Endothelial cell of umbilical vein (primary cell): ENCODE data around the gene OR51I1. TPM values are rescaled to one million over a fixed set of nuclear protein-coding genes. Genes with fewer than 3 reads are reported as not detected.

Experiments
- BruUV-seq: library from RNA; stranded (reverse); fragments of 400-500 nt; replicated peaks from 2 replicates; lab custom pipeline; 2021; lab: Mats Ljungman, UMichigan
- CTCF ChIA-PET: fragments of 300-600, 350-600 bp; sonication (Branson Sonifier 250); formaldehyde crosslinking; loops from one replicate; lab custom pipeline; 2021; ENCODE audit warnings: antibody characterized with exemption, inconsistent platforms; lab: Charles Lee
- POLR2A ChIA-PET: fragments of 300-600, 350-600 bp; sonication (Branson Sonifier 250); formaldehyde crosslinking; loops from one replicate; lab custom pipeline; 2021; ENCODE audit warnings: antibody characterized with exemption, inconsistent platforms; lab: Charles Lee
- DNase-seq: peaks from one replicate; pipeline ENCODE4 v3.0.0-alpha.2; 2011; ENCODE audit warnings: low read depth, low spot score
- FAIRE-seq: peaks from 2 replicates; lab custom pipeline; 2011; peaks lifted over from hg19 to GRCh38; lab: Jason Lieb, UNC
- H2AFZ ChIP-seq: 2 replicates; pipeline ENCODE4 v1.6.0; 2012; ENCODE audit warnings: low read depth, low read length, control low read depth, inconsistent platforms
- H3K27ac ChIP-seq: 2 replicates; pipeline ENCODE4 v1.5.1; 2011; ENCODE audit warnings: low read depth, mild to moderate bottlenecking, control low read depth, low read length, moderate library complexity; ENCODE audit not compliant: insufficient read depth
- H3K27me3 ChIP-seq, 2 experiments: 2 replicates each; pipeline versions ENCODE4 v1.6.0 to v1.6.1; 2011; ENCODE audit warnings: low read length in 2 of 2, mixed read lengths in 1 of 2; ENCODE audit not compliant: control insufficient read depth in 2 of 2, insufficient read depth in 2 of 2
- H3K36me3 ChIP-seq, 2 experiments: 2 replicates in 1 of 2; 3 replicates in 1 of 2; pipeline ENCODE4 v1.5.1; 2011; ENCODE audit warnings: low read length in 2 of 2, mild to moderate bottlenecking in 1 of 2, moderate library complexity in 1 of 2; ENCODE audit not compliant: control insufficient read depth in 2 of 2, insufficient read depth in 2 of 2; ENCODE audit errors: extremely low read depth in 1 of 2
- H3K4me1 ChIP-seq: 3 replicates; pipeline ENCODE4 v1.5.1; 2011; ENCODE audit warnings: mild to moderate bottlenecking, low read length; ENCODE audit not compliant: control insufficient read depth, insufficient read depth; ENCODE audit errors: extremely low read depth
- H3K4me2 ChIP-seq: 2 replicates; pipeline ENCODE4 v1.6.1; 2011; ENCODE audit warnings: low read length, control low read depth, mixed read lengths; ENCODE audit not compliant: insufficient read depth
- H3K4me3 ChIP-seq, 3 experiments: fragments of 200-600 bp in 1 of 3; sonication (generic), shearing (Covaris generic) in 1 of 3; replicated peaks in 1 of 3; 2 replicates each; pipeline ENCODE4 v1.5.1; 2011 to 2016; ENCODE audit warnings: control low read depth in 3 of 3, low read length in 3 of 3, mild to moderate bottlenecking in 2 of 3, inconsistent platforms in 1 of 3, low read depth in 1 of 3, moderate library complexity in 1 of 3; ENCODE audit not compliant: insufficient read depth in 1 of 3
- H3K79me2 ChIP-seq: 2 replicates; pipeline ENCODE4 v1.6.0; 2012; ENCODE audit warnings: low read length, inconsistent platforms; ENCODE audit not compliant: control insufficient read depth, insufficient read depth
- H3K9ac ChIP-seq: replicated peaks from 2 replicates; pipeline ENCODE3; 2011; ENCODE audit warnings: low read length, control low read depth; ENCODE audit not compliant: insufficient read depth; ENCODE audit errors: extremely low read depth
- H3K9me1 ChIP-seq: replicated peaks from 3 replicates; pipeline ENCODE4 v1.6.0; 2011; ENCODE audit warnings: mild to moderate bottlenecking, low read length; ENCODE audit not compliant: control insufficient read depth, insufficient read depth; ENCODE audit errors: extremely low read depth
- H3K9me3 ChIP-seq: replicated peaks from 2 replicates; pipeline ENCODE4 v1.5.1; 2012; ENCODE audit warnings: low read length, inconsistent platforms; ENCODE audit not compliant: control insufficient read depth, insufficient read depth
- H4K20me1 ChIP-seq: replicated peaks from 2 replicates; pipeline ENCODE3; 2011; ENCODE audit warnings: mild to moderate bottlenecking, low read length; ENCODE audit not compliant: control insufficient read depth, insufficient read depth; ENCODE audit errors: extremely low read depth
- CTCF ChIP-seq, 2 donors: IDR thresholded peaks; 1 replicate in 1 of 2; 2 replicates in 1 of 2; pipeline ENCODE4 v1.5.1; 2011; ENCODE audit warnings: low read length in 2 of 2, mild to moderate bottlenecking in 2 of 2, moderate library complexity in 2 of 2, control low read depth in 1 of 2, inconsistent platforms in 1 of 2, low read depth in 1 of 2; ENCODE audit not compliant: insufficient read depth in 1 of 2; ENCODE audit errors: extremely low read depth in 1 of 2
- EZH2 ChIP-seq: IDR thresholded peaks from 2 replicates; pipeline ENCODE4 v1.6.1; 2012; ENCODE audit warnings: borderline replicate concordance, low read depth, mild to moderate bottlenecking, moderate library complexity, low read length, inconsistent platforms; ENCODE audit not compliant: severe bottlenecking
- FOS ChIP-seq: IDR thresholded peaks from 2 replicates; pipeline ENCODE4 v1.6.1; 2011; ENCODE audit warnings: mild to moderate bottlenecking, low read length, moderate library complexity, borderline replicate concordance; ENCODE audit not compliant: insufficient read depth
- GATA2 ChIP-seq: IDR thresholded peaks from 2 replicates; pipeline ENCODE4 v1.7.0; 2011; ENCODE audit warnings: low read depth, mild to moderate bottlenecking, moderate library complexity, mixed read lengths, low read length; ENCODE audit not compliant: insufficient read length, insufficient read depth
- JUN ChIP-seq: IDR thresholded peaks from 2 replicates; pipeline ENCODE4 v1.6.1; 2011; ENCODE audit warnings: borderline replicate concordance, low read depth; ENCODE audit not compliant: insufficient read length, insufficient read depth
- MYC ChIP-seq: IDR thresholded peaks from one replicate; pipeline ENCODE4 v1.6.1; 2011; ENCODE audit warnings: mild to moderate bottlenecking, low read depth, low read length
- POLR2AphosphoS5 ChIP-seq: IDR thresholded peaks from 2 replicates; pipeline ENCODE4 v1.6.1; 2012; ENCODE audit warnings: low read depth, mild to moderate bottlenecking, control low read depth, low read length, moderate library complexity; ENCODE audit not compliant: insufficient read depth
- dilution Hi-C: fragments of 300-500 bp; cut with MboI; formaldehyde crosslinking; loops from one replicate; pipeline ENCODE4 v1.15.0; 2019; ENCODE audit warnings: low sequenced_read_pairs; ENCODE audit not compliant: extremely low pct_ligation_motif_present
- intact Hi-C: fragments of 100-400 bp; cut with micrococcal nuclease; formaldehyde crosslinking; loops from one replicate; pipeline ENCODE4 v1.10.0; 2022
- polyA plus RNA-seq, 4 experiments: library from polyadenylated mRNA; depleted of rRNA in 3 of 4; stranded (reverse) in 3 of 4; unstranded in 1 of 4; fragments of >200 nt; gene quantifications; 2 replicates each; pipeline versions ENCODE4 v1.2.1 to v1.2.3, GENCODE V29; 2011 to 2012; ENCODE audit warnings: missing spikeins in 1 of 4
- total RNA-seq: library from RNA; stranded (reverse); gene quantifications from 2 replicates; pipeline ENCODE4 v1.2.3, GENCODE V29; 2021

OR51I1 gene
- total and polyA plus RNA-seq, 2 donors (not counting 3 experiments of a cell fraction or from before 2014, with no cell fraction given) = not detected

GRCh38 chr11:5420993-5421392, 20.3 kb downstream of the OR51I1 start:
- TF ChIP-seq MYC (no peak), FOS (no peak), CTCF (IDR thresholded peaks at IDR 0.05; ENCODE audit: extremely low read depth in 1 of 2, insufficient read depth in 1 of 2, low read depth in 1 of 2, low read length in 2 of 2) (no peak), POLR2AphosphoS5 (no peak), JUN (no peak), GATA2 (no peak), EZH2 (no peak)
- POLR2A ChIA-PET = no interaction called here
- dilution Hi-C loops = no loop called here
- DNase-seq (no peak), FAIRE-seq (no peak)
- no TSS peak for BruUV-seq
- CTCF ChIA-PET = no interaction called here
- H3K4me1 ChIP-seq = no peaks in the 10 kb centered on the region
- H2AFZ ChIP-seq = no peak overlapping the region
- H4K20me1 ChIP-seq = no peaks in the 10 kb centered on the region
- intact Hi-C loops = no loop called here
- H3K79me2 ChIP-seq = no peaks in the 10 kb centered on the region
- no peak overlapping the region for H3K27ac ChIP-seq
- H3K4me3 ChIP-seq = no peak overlapping the region
- H3K4me2 ChIP-seq = no peak overlapping the region
- no peak overlapping the region for H3K9ac ChIP-seq
- H3K9me1 ChIP-seq = no peaks in the 10 kb centered on the region
- H3K9me3 ChIP-seq = no peaks in the 10 kb centered on the region
- no peaks in the 10 kb centered on the region for H3K36me3 ChIP-seq
- no peaks in the 10 kb centered on the region for H3K27me3 ChIP-seq
